ENCODE measurements around the gene TBC1D20.

The TBC1D20 gene

DNA sequence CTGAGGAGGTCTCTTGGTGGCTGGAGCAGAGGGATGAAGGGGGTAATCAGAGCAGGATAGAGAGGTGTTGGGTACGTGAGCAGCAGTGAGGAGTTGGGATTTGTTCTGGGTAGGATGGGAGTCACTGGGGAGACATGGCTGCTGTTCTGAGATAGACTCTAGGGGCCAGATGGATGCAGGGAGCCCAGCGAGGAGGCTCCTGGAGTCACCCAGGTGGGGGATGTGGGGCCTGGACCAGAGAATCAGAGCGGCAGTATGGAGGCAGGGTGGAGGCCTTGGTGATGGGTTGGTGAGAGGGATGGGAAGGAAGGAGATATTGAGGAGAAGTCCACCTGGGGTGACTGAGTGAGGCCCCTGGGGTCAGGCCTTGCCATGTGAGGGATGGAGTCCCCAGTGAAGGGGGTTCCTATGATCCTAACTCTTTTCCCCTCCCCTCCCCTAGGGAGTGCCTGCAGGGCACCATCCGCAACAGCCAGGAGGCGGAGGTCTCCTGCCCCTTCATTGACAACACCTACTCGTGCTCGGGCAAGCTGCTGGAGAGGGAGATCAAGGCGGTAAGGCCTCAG, 40.6 kb downstream of the TBC1D20 start:
- TF ChIP-seq, protein P1, sequence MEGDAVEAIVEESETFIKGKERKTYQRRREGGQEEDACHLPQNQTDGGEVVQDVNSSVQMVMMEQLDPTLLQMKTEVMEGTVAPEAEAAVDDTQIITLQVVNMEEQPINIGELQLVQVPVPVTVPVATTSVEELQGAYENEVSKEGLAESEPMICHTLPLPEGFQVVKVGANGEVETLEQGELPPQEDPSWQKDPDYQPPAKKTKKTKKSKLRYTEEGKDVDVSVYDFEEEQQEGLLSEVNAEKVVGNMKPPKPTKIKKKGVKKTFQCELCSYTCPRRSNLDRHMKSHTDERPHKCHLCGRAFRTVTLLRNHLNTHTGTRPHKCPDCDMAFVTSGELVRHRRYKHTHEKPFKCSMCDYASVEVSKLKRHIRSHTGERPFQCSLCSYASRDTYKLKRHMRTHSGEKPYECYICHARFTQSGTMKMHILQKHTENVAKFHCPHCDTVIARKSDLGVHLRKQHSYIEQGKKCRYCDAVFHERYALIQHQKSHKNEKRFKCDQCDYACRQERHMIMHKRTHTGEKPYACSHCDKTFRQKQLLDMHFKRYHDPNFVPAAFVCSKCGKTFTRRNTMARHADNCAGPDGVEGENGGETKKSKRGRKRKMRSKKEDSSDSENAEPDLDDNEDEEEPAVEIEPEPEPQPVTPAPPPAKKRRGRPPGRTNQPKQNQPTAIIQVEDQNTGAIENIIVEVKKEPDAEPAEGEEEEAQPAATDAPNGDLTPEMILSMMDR (IDR thresholded peaks at IDR 0.05; ENCODE audit: low read depth, low read length, missing control alignments), result no peak
- DNase-seq (ENCODE audit: low read depth), result no peak
- H3K4me3 ChIP-seq (ENCODE audit: low read depth, low read length), result no peak overlapping the region

DNA sequence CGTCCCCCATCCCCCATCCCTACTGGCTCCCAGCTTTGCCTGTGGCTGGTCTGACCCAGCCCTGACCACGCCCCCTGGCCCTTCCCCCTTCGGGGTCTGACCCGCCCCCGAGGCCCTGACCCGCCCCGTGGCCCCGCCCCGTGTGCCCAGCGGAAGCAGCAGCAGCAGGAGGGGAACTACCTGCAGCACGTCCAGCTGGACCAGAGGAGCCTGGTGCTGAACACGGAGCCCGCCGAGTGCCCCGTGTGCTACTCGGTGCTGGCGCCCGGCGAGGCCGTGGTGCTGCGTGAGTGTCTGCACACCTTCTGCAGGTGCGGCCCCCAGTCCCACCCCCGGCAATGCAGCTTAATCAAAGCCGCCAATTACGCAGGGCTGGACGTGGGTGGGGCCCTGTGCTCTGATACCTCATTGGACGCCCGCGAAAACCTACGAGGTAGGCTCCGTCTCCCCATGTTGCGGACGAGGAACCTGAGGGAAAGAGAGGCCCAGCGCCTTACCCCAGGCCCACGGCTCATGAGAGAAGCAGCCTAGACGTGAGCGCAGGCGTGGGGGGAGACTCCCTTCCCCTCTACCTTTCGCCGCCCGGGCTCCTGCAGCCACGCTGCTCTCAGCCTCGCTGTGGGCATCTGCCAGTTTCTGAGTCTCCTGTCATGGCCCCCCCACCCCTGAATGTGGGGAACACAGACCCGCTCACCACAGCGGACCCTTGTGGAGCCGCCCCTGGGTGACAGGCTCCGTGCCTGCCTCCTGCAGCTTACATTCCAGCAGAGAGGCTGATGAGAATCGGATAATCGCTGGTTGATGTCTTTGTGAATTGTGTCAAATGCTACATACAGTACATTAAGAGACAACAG, 41.4 kb downstream of the TBC1D20 start:
- DNase-seq (ENCODE audit: low read depth), result no peak
- no peak overlapping the region for H3K4me3 ChIP-seq (ENCODE audit: low read depth, low read length)
- TF ChIP-seq, protein P1 (IDR thresholded peaks at IDR 0.05; ENCODE audit: low read depth, low read length, missing control alignments), result no peak

DNA sequence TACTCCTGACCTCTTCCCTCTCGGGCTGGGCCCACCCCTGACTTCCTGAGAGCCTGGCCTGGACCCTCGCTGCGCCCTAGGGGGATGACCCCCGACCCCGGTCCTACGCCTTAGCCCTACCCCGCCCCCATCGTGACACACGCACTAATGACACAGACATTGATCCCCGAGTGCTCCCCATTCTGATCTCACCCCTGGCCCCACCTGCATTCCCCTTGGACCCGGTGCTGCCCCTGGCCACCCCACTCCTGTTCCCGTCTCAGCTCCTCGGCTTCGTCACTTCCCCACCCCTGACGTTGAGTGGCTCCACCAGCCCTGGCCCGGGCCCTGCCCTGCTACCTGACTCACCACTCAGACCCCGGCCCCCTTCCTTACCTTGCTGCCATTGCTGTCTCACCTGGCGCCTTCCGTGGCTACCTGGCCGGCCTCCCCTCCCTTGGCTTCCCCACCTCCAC, 42.1 kb downstream of the TBC1D20 start:
- no peak overlapping the region for H3K4me3 ChIP-seq (ENCODE audit: low read depth, low read length)
- TF ChIP-seq, protein P1 (IDR thresholded peaks at IDR 0.05; ENCODE audit: low read depth, low read length, missing control alignments), result no peak
- DNase-seq (ENCODE audit: low read depth), result no peak

DNA sequence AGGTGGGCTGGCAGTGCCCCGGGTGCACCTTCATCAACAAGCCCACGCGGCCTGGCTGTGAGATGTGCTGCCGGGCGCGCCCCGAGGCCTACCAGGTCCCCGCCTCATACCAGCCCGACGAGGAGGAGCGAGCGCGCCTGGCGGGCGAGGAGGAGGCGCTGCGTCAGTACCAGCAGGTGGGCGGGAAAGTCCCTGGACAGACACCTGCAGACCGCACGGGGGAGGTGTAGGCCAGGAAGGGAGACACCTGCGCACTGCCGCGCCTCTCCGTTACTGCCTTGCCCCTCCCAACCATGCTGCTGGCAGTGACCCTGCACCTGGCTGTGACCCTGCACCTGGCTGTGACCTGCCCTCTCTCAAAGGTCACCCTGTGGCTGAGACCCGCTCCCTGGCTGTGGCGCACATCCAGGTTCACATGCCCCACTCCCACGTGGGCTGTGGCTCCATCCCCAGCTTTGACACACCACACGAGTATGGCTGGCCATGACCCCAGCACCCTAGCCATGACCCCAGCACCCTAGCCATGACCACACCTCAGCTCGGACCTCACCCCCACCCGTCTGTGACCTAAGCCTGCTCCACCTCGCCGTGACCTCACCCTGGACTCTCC, 42.7 kb downstream of the TBC1D20 start:
- no peak for DNase-seq (ENCODE audit: low read depth)
- TF ChIP-seq, protein P1 (IDR thresholded peaks at IDR 0.05; ENCODE audit: low read depth, low read length, missing control alignments), result no peak
- H3K4me3 ChIP-seq (ENCODE audit: low read depth, low read length), result no peak overlapping the region

DNA sequence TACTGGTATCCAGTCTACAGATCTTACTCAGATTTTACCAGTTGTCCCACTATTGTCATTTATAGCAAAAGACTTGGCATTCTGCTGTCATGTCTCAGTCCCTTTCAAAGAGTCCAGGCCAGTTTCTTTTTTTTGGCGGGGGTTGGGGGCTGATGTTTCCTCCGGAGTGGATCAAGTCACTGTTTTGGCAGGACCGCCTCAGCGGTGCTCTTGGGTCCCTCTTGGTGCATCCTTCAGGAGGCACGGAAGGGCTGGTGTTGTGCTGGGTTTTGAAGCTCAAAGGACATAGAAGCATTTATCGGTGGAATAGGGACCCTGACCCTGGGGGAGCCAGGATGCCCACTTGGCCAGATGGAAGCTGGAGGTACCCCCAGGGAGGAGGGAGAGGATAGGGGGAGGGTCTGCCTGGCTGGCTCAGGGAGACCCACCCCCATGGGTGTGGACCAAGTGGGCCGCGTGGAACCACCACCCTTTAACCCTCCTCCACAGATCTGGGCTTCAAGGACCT, 43.4 kb downstream of the TBC1D20 start:
- no peak overlapping the region for H3K4me3 ChIP-seq (ENCODE audit: low read depth, low read length)
- no peak for DNase-seq (ENCODE audit: low read depth)
- TF ChIP-seq, protein P1 (IDR thresholded peaks at IDR 0.05; ENCODE audit: low read depth, low read length, missing control alignments), result no peak

DNA sequence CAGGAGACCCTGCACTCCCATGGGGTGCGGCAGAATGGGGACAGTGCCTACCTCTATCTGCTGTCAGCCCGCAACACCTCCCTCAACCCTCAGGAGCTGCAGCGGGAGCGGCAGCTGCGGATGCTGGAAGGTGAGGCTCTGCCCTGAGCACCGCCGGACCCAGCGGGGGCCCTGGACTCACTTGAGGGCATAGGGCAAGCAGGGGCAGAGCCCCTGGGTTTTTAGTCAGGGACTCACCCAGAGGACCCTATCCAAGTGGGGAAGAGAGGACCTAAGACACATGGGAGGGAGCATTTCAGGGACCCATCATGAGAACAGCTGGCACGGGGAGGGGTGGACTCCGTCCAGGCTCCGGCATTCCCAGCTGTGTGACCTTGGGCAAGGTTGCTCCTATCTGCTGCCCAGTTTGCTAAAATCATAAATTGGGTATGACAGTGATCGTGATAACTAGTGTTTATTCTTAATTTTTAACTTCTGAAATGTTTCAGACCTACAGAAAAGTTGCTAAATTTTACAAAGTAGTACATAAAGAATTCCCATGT, 44.5 kb downstream of the TBC1D20 start:
- H3K4me3 ChIP-seq (ENCODE audit: low read depth, low read length), result no peak overlapping the region
- no peak for DNase-seq (ENCODE audit: low read depth)
- TF ChIP-seq, protein P1 (IDR thresholded peaks at IDR 0.05; ENCODE audit: low read depth, low read length, missing control alignments), result no peak
